DND-41 (cell line): Measurements from ENCODE around the gene ATP9A.

ENCODE experiments used
- CTCF ChIP-seq: IDR thresholded peaks from 2 replicates; pipeline ENCODE4 v1.5.1; 2012; ENCODE audit warnings: borderline replicate concordance, low read length, moderate library complexity, mild to moderate bottlenecking; ENCODE audit not compliant: poor library complexity, severe bottlenecking; ENCODE audit errors: extremely low read depth
- EZH2 ChIP-seq: IDR thresholded peaks from 3 replicates; pipeline ENCODE4 v1.6.1; 2012; ENCODE audit warnings: borderline replicate concordance, low read depth, mild to moderate bottlenecking, moderate library complexity, low read length, inconsistent platforms; ENCODE audit not compliant: severe bottlenecking

DNA sequence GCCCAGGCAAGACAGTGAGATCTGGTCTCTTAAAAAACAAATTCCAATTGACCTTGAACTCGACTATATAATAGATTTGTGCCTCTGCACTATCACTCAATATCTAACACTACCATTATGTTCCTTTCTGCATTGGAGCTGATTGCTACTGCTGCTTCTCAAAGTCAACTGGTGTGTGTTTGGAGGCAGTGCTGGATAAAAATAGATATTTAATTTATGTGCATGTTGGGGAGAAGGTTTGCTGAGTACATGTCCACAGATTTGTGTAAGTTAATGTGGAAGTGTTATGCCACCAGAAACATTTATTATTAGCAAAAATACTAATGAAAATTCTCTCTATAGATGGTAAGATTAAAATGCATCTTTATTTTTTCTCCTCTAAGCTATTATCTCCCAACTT is 39.5 kb downstream of the ATP9A start:
- TF ChIP-seq CTCF (no peak), EZH2 (no peak)
